ENCODE results near the gene DGKD. TPM values are rescaled to one million over a fixed set of nuclear protein-coding genes. Genes with fewer than 3 reads are reported as not detected.

The DGKD gene
- total and polyA plus RNA-seq, 10 of the 15 experiments (the other 5 are each of a cell fraction or from before 2014, with no cell fraction given) = 2.7 to 81.9 (median 27.0) TPM

- Histone ChIP-seq H3K36me3 (ENCODE audit: control insufficient read depth in 2 of 2, insufficient read depth in 2 of 2, low read length in 1 of 2) (0 out of 4 replicates have a peak, but pooled peaks cover 0 to 4% of the 10 kb centered on the region in 2 experiments), H3K9ac (ENCODE audit: control insufficient read depth, insufficient read depth, low read length) (peak overlapping the region; percentile 73), H3K27me3 (replicated peaks in 1 of 2; ENCODE audit: control insufficient read depth in 2 of 2, insufficient read depth in 2 of 2, low read length in 1 of 2) (no peaks in the 10 kb centered on the region), H3K9me3 (replicated peaks; ENCODE audit: control insufficient read depth, insufficient read depth, low read length) (no peaks in the 10 kb centered on the region), H3K4me2 (ENCODE audit: control insufficient read depth, insufficient read depth) (peak overlapping the region; percentile 71), H2AFZ (ENCODE audit: control insufficient read depth, low read depth, low read length) (peak overlapping the region; percentile 48; the same call in 1 of the 2 replicates), H3K4me3 (peak overlapping the region; percentile 85), H4K20me1 (ENCODE audit: control insufficient read depth, insufficient read depth) (no peaks in the 10 kb centered on the region), H3K27ac (ENCODE audit: control insufficient read depth, insufficient read depth) (peak overlapping the region; percentile 33; the same call in 1 of the 2 replicates), H3K79me2 (ENCODE audit: control insufficient read depth, insufficient read depth, low read length) (peaks cover 52% of the 10 kb centered on the region), H3K4me1 (ENCODE audit: control insufficient read depth, insufficient read depth, low read length) (peaks cover 24% of the 10 kb centered on the region)
- ChIA-PET RAD21 (ENCODE audit: unreplicated experiment) (interaction anchor here (0.6 kb wide), 1 partner anchor 88 kb away, joined by 3 read pairs; no protein-coding TSS in a partner anchor), SMC1A (ENCODE audit: uncharacterized antibody, unreplicated experiment) (interaction anchor here (1.0 kb wide), 1 partner anchor 65 kb away, joined by 3 read pairs; no protein-coding TSS in a partner anchor), CTCF (interaction anchor here (0.9 to 2.6 kb wide), 6 partner anchors 11 to 57 kb away, joined by 3 to 9 read pairs (median 4); no protein-coding TSS in a partner anchor), POLR2A (no interaction called here)
- WGBS (ENCODE audit: insufficient coverage, insufficient replicate concordance, low lambda C conversion rate, missing lambda C conversion rate) = under 1% methylated on average over 39 of the region's 46 CpGs
- no TSS peak for BruUV-seq (replicated peaks)
- in situ Hi-C loops (cut with MboI) = no loop called here
- intact Hi-C loops (cut with micrococcal nuclease; ENCODE audit: unreplicated experiment) = loop anchor here (2.0 kb wide), 1 partner anchor 88 kb away; no protein-coding TSS in a partner anchor
- FAIRE-seq (no peak), DNase-seq (ENCODE audit: low read depth, low spot score) (no peak), ATAC-seq (peak; percentile 5; the same call in 1 of the 3 replicates)
- peak; percentile 19; the same call in 1 of the 2 replicates for TF ChIP-seq POLR2A (IDR thresholded peaks at IDR 0.05; ENCODE audit: low read depth, low read length)
- peak; percentile 40; the same call in 1 of the 2 replicates for TF ChIP-seq IKZF1 (conservative IDR thresholded peaks at IDR 0.05)
- TF ChIP-seq MYC (IDR thresholded peaks at IDR 0.05; ENCODE audit: insufficient read depth, insufficient read length, insufficient replicate concordance, low read length, severe bottlenecking) = no peak
- TF ChIP-seq SMARCA5 (IDR thresholded peaks at IDR 0.05) = no peak
- no peak for TF ChIP-seq RAD51 (IDR thresholded peaks at IDR 0.05)
- TF ChIP-seq RUNX3 (IDR thresholded peaks at IDR 0.05; ENCODE audit: low read length) = peak; percentile 17; the same call in 1 of the 2 replicates
- peak in 1 of 2 experiments; percentile 56; a peak in 2 of 4 replicates for TF ChIP-seq BHLHE40 (IDR thresholded peaks at IDR 0.05; ENCODE audit: borderline replicate concordance in 1 of 2, low read depth in 2 of 2, low read length in 1 of 2)
These were observed 779 bp downstream of the DGKD start for GRCh38 chr2:233354971-233355574.
